IMR-90 (cell line): ENCODE data around the gene AUH. TPM values are rescaled to one million over a fixed set of nuclear protein-coding genes. Genes with fewer than 3 reads are reported as not detected.

Experiments
- ATAC-seq: fragments of 200-7000 bp; cut with Tn5 transposase; 2 replicates; pipeline ENCODE4 v1.9.1; 2020; ENCODE audit warnings: low read depth, mild to moderate bottlenecking, moderate library complexity
- BruUV-seq: library from RNA; stranded (reverse); fragments of 400-500 nt; replicated peaks from 2 replicates; lab custom pipeline; 2021; lab: Mats Ljungman, UMichigan
- CTCF ChIA-PET: fragments of 300-600 bp; formaldehyde crosslinking; extraction: SDS; loops from one replicate; lab custom pipeline; 2021; ENCODE audit warnings: antibody characterized with exemption; lab: Yijun Ruan, JAX
- POLR2A ChIA-PET: fragments of 300-600 bp; sonication (Branson Sonifier 250); formaldehyde crosslinking; loops from one replicate; lab custom pipeline; 2022; ENCODE audit warnings: antibody characterized with exemption; ENCODE audit not compliant: unreplicated experiment; lab: Charles Lee
- DNase-seq: peaks from one replicate; pipeline ENCODE4 v3.0.0; 2013
- H2AFZ ChIP-seq: replicated peaks from 2 replicates; pipeline ENCODE3; 2013; ENCODE audit warnings: low read length, mild to moderate bottlenecking; ENCODE audit not compliant: poor library complexity
- H2AK5ac ChIP-seq: 2 replicates; pipeline ENCODE4 v1.6.1; 2013; ENCODE audit warnings: low read depth, low read length, inconsistent platforms
- H2AK9ac ChIP-seq: replicated peaks from 2 replicates; pipeline ENCODE3; 2013; ENCODE audit warnings: mild to moderate bottlenecking, low read depth, low read length, moderate library complexity; ENCODE audit not compliant: poor library complexity
- H2BK120ac ChIP-seq: 2 replicates; pipeline ENCODE4 v1.6.1; 2013; ENCODE audit warnings: low read depth, low read length, inconsistent platforms
- H2BK15ac ChIP-seq: 3 replicates; pipeline ENCODE4 v1.6.1; 2013; ENCODE audit warnings: low read depth, low read length, inconsistent platforms
- H2BK20ac ChIP-seq: 2 replicates; pipeline ENCODE4 v1.6.1; 2013; ENCODE audit warnings: low read depth, mild to moderate bottlenecking, inconsistent platforms, low read length, moderate library complexity
- H2BK5ac ChIP-seq: 2 replicates; pipeline ENCODE4 v1.6.1; 2013; ENCODE audit warnings: mild to moderate bottlenecking, low read depth, low read length, inconsistent platforms; ENCODE audit not compliant: poor library complexity, severe bottlenecking
- H3K14ac ChIP-seq: replicated peaks from 2 replicates; pipeline ENCODE4 v1.6.1; 2013; ENCODE audit warnings: low read depth, low read length, inconsistent platforms
- H3K18ac ChIP-seq: 2 replicates; pipeline ENCODE4 v1.6.1; 2013; ENCODE audit warnings: low read depth, low read length, control low read depth
- H3K23ac ChIP-seq: 2 replicates; pipeline ENCODE4 v1.6.1; 2013; ENCODE audit warnings: low read depth, low read length, inconsistent platforms
- H3K27ac ChIP-seq: 2 replicates; pipeline ENCODE4 v1.5.1; 2013; ENCODE audit warnings: mild to moderate bottlenecking, control low read depth, low read length; ENCODE audit not compliant: insufficient read depth
- H3K27me3 ChIP-seq: 2 replicates; pipeline ENCODE4 v1.6.1; 2013; ENCODE audit warnings: low read length; ENCODE audit not compliant: control insufficient read depth, insufficient read depth
- H3K36me3 ChIP-seq: 2 replicates; pipeline ENCODE4 v1.6.1; 2013; ENCODE audit warnings: low read length, mixed read lengths; ENCODE audit not compliant: control insufficient read depth, insufficient read depth
- H3K4ac ChIP-seq: 2 replicates; pipeline ENCODE4 v1.6.1; 2013; ENCODE audit warnings: low read depth, low read length, inconsistent platforms
- H3K4me1 ChIP-seq: 2 replicates; pipeline ENCODE4 v1.6.1; 2013; ENCODE audit warnings: low read length, mixed read lengths; ENCODE audit not compliant: control insufficient read depth, insufficient read depth
- H3K4me2 ChIP-seq: 2 replicates; pipeline ENCODE4 v1.6.1; 2013; ENCODE audit warnings: low read depth, mild to moderate bottlenecking, control low read depth, low read length, moderate library complexity
- H3K4me3 ChIP-seq: 2 replicates; pipeline ENCODE4 v1.5.1; 2013; ENCODE audit warnings: low read depth, mild to moderate bottlenecking, control low read depth, low read length, moderate library complexity; ENCODE audit not compliant: insufficient read depth
- H3K56ac ChIP-seq: 2 replicates; pipeline ENCODE4 v1.6.1; 2013; ENCODE audit warnings: low read length, inconsistent platforms; ENCODE audit not compliant: insufficient read depth; ENCODE audit errors: extremely low read depth
- H3K79me1 ChIP-seq, 2 experiments: 2 replicates each; pipeline ENCODE4 v1.6.1; 2013; ENCODE audit warnings: low read length in 2 of 2, inconsistent platforms in 1 of 2, low read depth in 1 of 2
- H3K9ac ChIP-seq: 2 replicates; pipeline ENCODE4 v1.6.1; 2013; ENCODE audit warnings: low read depth, low read length, control low read depth
- H3K9me1 ChIP-seq: 2 replicates; pipeline ENCODE4 v1.6.1; 2013; ENCODE audit warnings: low read length, inconsistent platforms; ENCODE audit not compliant: insufficient read depth
- H3K9me3 ChIP-seq: 2 replicates; pipeline ENCODE4 v1.6.1; 2013; ENCODE audit warnings: low read length; ENCODE audit not compliant: control insufficient read depth, insufficient read depth
- H4K20me1 ChIP-seq: 2 replicates; pipeline ENCODE4 v1.6.1; 2013; ENCODE audit warnings: low read length, inconsistent platforms; ENCODE audit not compliant: insufficient read depth
- H4K5ac ChIP-seq: 2 replicates; pipeline ENCODE4 v1.6.1; 2013; ENCODE audit warnings: mild to moderate bottlenecking, low read depth, low read length, control low read depth
- H4K8ac ChIP-seq, 2 experiments: 2 replicates each; pipeline ENCODE4 v1.6.1; 2013; ENCODE audit warnings: low read depth in 2 of 2, low read length in 2 of 2, control low read depth in 1 of 2, inconsistent platforms in 1 of 2
- H4K91ac ChIP-seq: 2 replicates; pipeline ENCODE4 v1.6.1; 2013; ENCODE audit warnings: low read depth, low read length, inconsistent platforms; ENCODE audit not compliant: insufficient read depth
- BHLHE40 ChIP-seq: fragments of 150-350 bp; IDR thresholded peaks from 2 replicates; pipeline ENCODE4 v1.6.1; 2016; ENCODE audit warnings: mild to moderate bottlenecking, low read depth, low read length
- CHD1 ChIP-seq: IDR thresholded peaks from 2 replicates; pipeline ENCODE4 v1.6.1; 2012; ENCODE audit warnings: low read depth, low read length, improper control_type of control experiment
- FOS ChIP-seq: fragments of 150-350 bp; IDR thresholded peaks from 2 replicates; pipeline ENCODE4 v1.6.1; 2016; ENCODE audit warnings: low read depth, low read length
- MAFK ChIP-seq: IDR thresholded peaks from 2 replicates; pipeline ENCODE4 v1.6.1; 2012; ENCODE audit warnings: low read depth, low read length, improper control_type of control experiment
- MXI1 ChIP-seq: IDR thresholded peaks from 2 replicates; pipeline ENCODE4 v1.6.1; 2012; ENCODE audit warnings: low read depth, mild to moderate bottlenecking, low read length, moderate library complexity, borderline replicate concordance
- RAD21 ChIP-seq: IDR thresholded peaks from 2 replicates; pipeline ENCODE4 v1.6.1; 2012; ENCODE audit warnings: low read length, improper control_type of control experiment
- SMC3 ChIP-seq: fragments of 150-350 bp; IDR thresholded peaks from 2 replicates; pipeline ENCODE4 v1.6.1; 2016; ENCODE audit warnings: low read depth, mild to moderate bottlenecking, antibody characterized with exemption, low read length, moderate library complexity
- WGBS, 2 experiments: methylation state at CpG; one replicate each; pipeline versions ENCODE4 v1.1.5 to v1.1.7; 2013; ENCODE audit warnings: missing lambda C conversion rate in 2 of 2; ENCODE audit not compliant: insufficient read length in 1 of 2; ENCODE audit errors: extremely low coverage in 2 of 2; 5-methylcytosine and 5-hydroxymethylcytosine counted together
- dilution Hi-C: fragments of 300-500 bp; cut with HindIII; formaldehyde crosslinking; loops from one replicate; pipeline ENCODE4 v1.14.3; 2018; ENCODE audit warnings: low sequenced_read_pairs; ENCODE audit not compliant: unreplicated experiment
- in situ Hi-C: fragments of 300-500 bp; cut with MboI; formaldehyde crosslinking; loops from 3 replicates; pipeline ENCODE4 v1.14.3; 2019; ENCODE audit warnings: low sequenced_read_pairs, inconsistent platforms, mixed read lengths
- intact Hi-C: fragments of 100-400 bp; cut with micrococcal nuclease; formaldehyde crosslinking; loops from 2 replicates; pipeline ENCODE4 v1.10.0; 2022
- polyA plus RNA-seq, 3 experiments: library from polyadenylated mRNA; depleted of rRNA; stranded (reverse); fragments of >200 nt; gene quantifications; 2 replicates each; pipeline ENCODE4 v1.2.3, GENCODE V29; 2012; ENCODE audit warnings: low replicate concordance in 1 of 3
- total RNA-seq: library from RNA; depleted of rRNA; stranded (reverse); fragments of >200 nt; gene quantifications from 2 replicates; pipeline ENCODE4 v1.2.3, GENCODE V29; 2012
- TF ChIP-seq, protein P1 (sequence below): fragments of 150-350 bp; IDR thresholded peaks from 2 replicates; pipeline ENCODE4 v1.6.1; 2016; ENCODE audit warnings: low read depth, mild to moderate bottlenecking, low read length, moderate library complexity, borderline replicate concordance
- TF ChIP-seq, protein P2 (sequence below): fragments of 150-350 bp; IDR thresholded peaks from 2 replicates; pipeline ENCODE4 v1.6.1; 2017; ENCODE audit warnings: mild to moderate bottlenecking, antibody characterized with exemption, low read length, low read depth

AUH gene
- total and polyA plus RNA-seq, 2 of the 4 experiments (the other 2 are of a cell fraction): 5.9 to 8.1 TPM

DNA sequence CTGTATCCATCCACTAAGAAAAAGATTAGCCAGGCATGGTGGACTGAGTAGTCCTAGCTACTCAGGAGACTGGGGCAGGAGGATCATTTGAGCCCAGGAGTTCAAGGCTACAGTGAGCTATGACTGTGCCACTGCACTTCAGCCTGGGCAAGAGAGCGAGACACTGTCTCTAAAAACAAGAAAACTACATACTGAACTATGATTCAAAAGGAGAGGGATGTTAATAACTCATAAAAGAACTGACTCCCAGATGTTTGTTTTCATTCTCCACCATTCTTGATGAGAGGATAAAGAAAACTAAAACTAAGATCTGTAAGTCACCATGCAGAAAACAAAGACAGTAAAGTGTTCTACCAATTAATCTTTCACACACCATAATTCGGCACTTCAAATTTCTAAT is 53.5 kb downstream of the AUH start:
- Histone ChIP-seq H3K4ac (no peak overlapping the region), H3K14ac (no peak overlapping the region), H4K20me1 (no peaks in the 10 kb centered on the region), H3K9me3 (no peaks in the 10 kb centered on the region), H3K4me1 (peaks cover 8% of the 10 kb centered on the region), H2BK15ac (no peak overlapping the region), H3K27me3 (no peaks in the 10 kb centered on the region), H2AK9ac (no peak overlapping the region), H3K9ac (no peak overlapping the region), H2AFZ (no peak overlapping the region), H3K27ac (no peak overlapping the region), H3K4me3 (no peak overlapping the region), H3K18ac (no peak overlapping the region), H2AK5ac (peak overlapping the region; percentile 85), H3K9me1 (peaks cover 6% of the 10 kb centered on the region; the same call in 1 of the 2 replicates), H3K23ac (no peak overlapping the region), H2BK120ac (no peak overlapping the region), H3K79me1 (peaks cover 18 to 67% of the 10 kb centered on the region in 2 experiments), H2BK5ac (no peak overlapping the region), H4K5ac (no peak overlapping the region; the same call in 1 of the 2 replicates), H4K91ac (no peak overlapping the region), H3K4me2 (no peak overlapping the region), H2BK20ac (no peak overlapping the region), H4K8ac (no peak overlapping the region), H3K36me3 (peaks cover 4% of the 10 kb centered on the region; the same call in 1 of the 2 replicates), H3K56ac (no peak overlapping the region)
- POLR2A ChIA-PET: no interaction called here
- in situ Hi-C loops (no loop called here), dilution Hi-C loops (no loop called here), intact Hi-C loops (no loop called here)
- no CpG with 5 or more reads among the region's 2 CpGs for whole genome bisulfite sequencing, 2 experiments
- no peak for ATAC-seq
- BruUV-seq: no TSS peak
- TF ChIP-seq MAFK (no peak), FOS (no peak), BHLHE40 (no peak), CHD1 (no peak), SMC3 (no peak), MXI1 (no peak), RAD21 (no peak)
- TF ChIP-seq, protein P1, sequence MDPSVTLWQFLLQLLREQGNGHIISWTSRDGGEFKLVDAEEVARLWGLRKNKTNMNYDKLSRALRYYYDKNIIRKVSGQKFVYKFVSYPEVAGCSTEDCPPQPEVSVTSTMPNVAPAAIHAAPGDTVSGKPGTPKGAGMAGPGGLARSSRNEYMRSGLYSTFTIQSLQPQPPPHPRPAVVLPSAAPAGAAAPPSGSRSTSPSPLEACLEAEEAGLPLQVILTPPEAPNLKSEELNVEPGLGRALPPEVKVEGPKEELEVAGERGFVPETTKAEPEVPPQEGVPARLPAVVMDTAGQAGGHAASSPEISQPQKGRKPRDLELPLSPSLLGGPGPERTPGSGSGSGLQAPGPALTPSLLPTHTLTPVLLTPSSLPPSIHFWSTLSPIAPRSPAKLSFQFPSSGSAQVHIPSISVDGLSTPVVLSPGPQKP: no peak
- TF ChIP-seq, protein P2, sequence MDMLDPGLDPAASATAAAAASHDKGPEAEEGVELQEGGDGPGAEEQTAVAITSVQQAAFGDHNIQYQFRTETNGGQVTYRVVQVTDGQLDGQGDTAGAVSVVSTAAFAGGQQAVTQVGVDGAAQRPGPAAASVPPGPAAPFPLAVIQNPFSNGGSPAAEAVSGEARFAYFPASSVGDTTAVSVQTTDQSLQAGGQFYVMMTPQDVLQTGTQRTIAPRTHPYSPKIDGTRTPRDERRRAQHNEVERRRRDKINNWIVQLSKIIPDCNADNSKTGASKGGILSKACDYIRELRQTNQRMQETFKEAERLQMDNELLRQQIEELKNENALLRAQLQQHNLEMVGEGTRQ: no peak
- no peak for DNase-seq
- CTCF ChIA-PET: interaction anchor here (0.5 to 0.7 kb wide), 3 partner anchors 112 to 422 kb away, joined by 3 to 5 read pairs (median 4); no protein-coding TSS in a partner anchor
